ENCODE measurements around the gene DLX4.
A peak's percentile ranks its signal among the peaks of the same experiment; 100 is the strongest.

The DLX4 gene, protein sequence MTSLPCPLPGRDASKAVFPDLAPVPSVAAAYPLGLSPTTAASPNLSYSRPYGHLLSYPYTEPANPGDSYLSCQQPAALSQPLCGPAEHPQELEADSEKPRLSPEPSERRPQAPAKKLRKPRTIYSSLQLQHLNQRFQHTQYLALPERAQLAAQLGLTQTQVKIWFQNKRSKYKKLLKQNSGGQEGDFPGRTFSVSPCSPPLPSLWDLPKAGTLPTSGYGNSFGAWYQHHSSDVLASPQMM
- total RNA-seq, result 0 to 0.39 (median 0.04) reads per million in 18 experiments

DNA sequence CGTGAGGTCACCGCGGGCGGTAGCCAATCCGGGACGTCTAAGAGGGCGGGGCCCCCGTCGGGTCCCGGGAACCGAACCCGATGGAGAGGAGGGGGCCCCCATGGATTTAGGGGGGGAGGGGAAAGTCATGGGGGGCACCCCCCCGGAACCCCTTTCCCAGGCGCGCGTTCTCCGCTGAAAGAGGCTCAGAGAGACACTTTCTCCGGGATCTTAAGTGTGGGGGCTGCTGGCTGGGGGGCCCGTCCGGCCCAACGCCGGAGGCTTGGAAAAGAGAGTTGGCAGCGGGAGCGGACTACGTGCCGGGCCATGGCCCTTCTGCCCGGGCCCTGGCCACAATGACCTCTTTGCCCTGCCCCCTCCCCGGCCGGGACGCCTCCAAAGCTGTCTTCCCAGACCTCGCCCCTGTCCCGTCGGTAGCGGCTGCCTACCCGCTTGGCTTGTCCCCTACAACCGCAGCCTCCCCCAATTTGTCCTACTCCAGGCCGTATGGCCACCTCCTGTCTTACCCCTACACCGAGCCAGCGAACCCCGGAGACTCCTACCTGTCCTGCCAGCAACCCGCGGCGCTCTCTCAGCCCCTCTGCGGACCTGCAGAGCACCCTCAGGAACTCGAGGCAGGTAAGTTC, at the start of gene DLX4:
Gene DLX4, plus strand, starts transcription at position 57 of the 626 bp plus-strand sequence. Its CDS starts 279 bp downstream, at position 336.
- DNase-seq, result peak in 1 of 2 donors; percentile 50

DNA sequence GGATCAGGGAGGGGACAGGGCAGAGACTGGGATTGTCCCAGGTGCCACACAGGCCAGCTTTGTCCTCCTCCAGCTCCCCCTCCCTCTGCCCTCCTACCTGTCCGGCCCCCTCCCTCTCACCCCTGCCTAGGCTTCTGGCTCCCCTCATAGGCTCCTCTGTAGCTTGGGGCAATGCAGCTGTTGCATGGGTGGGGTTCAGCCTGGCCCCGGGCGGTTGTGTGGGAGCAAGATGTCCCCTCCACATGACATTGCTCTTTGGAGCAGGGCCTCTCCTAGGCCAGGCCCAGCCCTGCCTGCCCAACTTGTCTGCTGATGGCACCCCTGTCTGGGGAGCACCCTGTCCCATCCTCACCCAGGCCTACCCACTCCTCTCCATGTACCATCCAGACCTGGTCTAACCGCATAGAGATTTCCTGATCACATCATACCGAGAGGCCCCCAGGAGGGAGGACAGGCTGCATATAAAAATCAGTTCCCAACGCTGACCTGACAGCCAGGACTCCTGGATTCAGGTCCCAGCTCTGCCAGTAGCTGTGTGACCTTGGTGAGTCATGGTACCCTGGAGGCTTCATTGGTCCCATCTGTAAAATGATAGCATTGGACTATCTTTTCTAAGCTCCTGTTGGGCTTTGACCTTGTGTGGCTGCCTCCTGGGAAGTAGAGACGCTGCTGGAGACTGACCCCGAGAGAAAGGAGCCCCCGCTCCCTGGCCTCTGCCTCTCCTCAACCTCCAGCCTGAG, 48.8 kb upstream of the DLX4 start:
- DNase-seq, result no peak

DNA sequence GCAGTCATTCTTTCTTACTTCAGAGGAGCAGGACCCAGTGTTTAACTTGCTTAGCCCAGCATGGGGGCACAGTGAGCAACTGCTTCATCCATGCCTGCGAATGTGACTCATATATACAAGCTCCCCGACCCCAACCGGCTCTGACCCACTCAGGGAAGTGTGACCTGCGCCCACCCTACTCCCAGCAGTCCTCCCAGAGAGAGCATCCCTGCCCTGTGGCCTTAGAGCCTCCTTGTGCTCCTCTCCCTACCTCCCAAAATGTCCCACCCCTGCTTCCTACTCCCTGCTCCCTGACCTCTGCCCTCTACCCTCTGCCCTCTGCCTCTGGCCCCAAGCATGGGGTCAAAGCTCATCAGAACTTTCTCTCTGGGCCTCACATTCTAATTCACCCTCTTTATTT, 46.9 kb upstream of the DLX4 start:
- no peak for DNase-seq

DNA sequence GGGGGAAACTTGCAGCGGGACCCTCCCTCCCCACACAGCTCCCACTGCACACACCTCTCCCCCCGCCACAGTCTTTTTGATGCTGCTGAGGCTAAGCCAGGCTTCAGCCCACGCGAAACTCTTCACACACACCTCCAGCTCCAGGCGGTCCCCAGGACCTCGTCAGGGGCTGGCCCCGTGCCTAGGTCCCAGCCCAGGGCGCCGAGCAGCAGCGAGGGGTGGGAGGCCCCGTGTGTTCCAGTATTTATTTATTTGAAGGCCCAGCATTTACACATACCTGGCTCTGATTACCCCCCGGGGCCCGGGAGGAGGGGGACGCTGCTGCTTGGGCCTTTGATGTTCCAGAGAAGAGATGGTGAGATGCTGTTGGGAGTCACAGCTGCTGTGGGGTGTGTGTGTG, 44.9 kb upstream of the DLX4 start:
- no peak for DNase-seq

DNA sequence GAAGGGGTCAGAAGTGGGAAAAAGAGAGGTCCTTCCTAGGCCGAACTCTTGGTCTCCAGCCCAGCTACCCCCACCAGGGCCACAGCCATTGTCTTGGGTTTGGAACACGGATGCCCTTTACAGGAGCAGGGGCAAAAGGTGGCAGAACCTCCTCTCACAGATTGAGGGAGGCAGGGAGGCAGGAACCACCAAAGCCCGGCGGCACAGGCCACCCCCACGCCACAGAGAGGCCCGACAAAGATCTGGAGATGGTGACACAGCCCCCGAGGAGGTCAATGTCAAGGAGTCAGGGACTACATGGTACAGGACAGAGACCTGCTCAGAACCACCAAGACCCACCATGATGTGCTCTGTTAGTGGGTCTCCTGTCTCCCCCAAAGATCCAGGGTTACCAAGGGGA, 44.4 kb upstream of the DLX4 start:
- DNase-seq, result no peak

DNA sequence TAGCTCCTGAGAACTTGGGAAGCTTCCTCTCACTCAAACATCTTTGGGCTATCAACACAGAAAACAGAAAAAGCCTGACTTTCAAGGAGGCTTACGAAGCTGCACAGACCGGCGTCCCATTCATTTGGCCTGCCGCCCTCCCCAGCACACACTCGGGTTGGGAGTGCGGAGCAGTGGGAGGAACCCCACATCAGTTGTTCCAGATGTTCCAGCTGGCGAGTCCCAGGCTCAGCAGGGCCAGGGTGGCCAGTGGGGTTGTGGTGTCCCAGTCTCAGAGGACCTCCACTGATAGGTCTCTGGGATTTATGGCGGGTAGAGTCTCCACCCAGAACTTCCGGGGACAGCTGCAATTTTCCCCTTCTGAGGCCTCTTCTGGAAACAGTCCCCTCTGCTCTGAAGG, 43.1 kb upstream of the DLX4 start:
- no peak for DNase-seq

DNA sequence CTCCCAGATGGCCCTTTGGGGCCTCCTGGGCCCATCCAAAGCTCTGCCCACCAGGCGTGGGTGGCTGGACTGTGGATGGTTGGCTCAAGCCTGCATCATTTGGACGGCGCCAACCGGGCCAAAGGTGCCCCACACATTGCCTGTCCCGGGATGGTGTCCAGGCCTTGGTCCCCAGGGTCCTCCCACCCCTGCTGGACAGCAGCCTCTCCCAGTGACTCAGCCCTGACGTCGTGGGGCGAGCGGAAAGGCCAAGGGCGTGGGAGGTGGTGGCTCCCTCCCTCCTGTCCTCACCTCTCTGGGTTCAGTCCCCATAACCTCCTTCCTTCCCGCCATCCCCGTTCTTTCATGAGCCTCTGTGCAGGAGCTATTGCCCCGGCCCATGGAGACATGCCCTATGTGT, 42.1 kb upstream of the DLX4 start:
- no peak for DNase-seq

DNA sequence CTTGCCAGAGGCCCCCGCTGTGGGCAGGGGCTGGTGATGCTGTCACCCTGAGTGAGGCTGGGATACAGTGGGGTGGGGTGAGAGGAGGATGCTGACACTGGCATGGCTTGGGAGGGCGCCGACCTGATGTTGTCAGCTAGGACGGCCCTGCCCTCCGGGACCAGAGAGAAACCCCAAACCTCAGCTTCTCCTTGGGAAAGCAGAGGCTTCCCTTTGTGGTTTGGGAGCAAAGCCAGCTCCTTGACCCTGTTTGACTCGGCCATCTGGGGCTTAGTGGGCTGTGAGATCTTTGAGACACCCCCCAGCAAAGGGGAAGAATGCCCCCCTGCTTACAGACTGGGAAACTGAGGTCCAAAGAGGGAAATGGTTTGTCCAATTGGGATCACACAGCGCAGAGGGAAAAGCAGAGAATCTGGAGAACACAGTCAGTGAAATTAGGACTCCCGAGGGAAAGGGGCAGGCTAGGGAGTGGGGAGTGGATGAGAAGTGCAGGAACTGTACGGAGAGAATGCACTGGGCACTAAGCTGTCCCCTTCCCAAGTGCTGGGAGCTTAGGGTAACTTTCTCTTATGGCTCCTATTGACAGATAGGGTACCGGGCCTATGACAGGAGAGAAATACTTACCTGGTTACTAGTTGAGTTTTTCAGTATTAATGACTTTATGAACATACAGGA, 40.7 kb upstream of the DLX4 start:
- no peak for DNase-seq

DNA sequence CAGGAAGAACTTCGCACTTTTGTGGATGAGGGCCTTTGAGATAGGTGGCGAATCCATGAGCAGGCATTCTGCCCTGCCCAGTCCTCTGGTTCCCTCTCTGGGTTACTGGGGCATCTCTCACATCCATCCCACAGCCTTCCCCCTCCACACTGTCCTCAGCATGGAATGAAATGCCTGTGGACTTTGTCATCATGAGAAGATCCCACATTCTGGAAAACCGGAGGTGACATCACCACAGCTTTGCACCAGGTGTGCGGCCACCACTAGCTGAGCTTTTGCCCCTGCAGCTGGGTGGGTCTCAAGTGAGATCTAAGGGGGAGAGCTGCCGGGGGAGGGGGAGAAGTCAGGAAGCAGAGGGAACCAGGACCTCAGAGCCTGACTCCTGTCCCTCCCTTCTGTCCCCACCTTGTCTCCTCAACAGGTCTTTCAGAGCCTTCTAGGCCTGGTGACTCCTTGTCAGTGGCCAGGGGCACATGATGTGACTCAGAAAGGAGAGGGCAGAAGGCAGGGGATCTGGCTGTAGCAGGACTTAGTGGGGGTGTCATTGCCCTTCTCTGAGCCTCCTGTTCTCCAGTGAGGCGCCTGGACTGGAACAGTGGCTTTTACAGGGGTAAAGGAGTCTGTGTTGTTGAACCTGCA, 40.0 kb upstream of the DLX4 start:
- DNase-seq, result no peak

DNA sequence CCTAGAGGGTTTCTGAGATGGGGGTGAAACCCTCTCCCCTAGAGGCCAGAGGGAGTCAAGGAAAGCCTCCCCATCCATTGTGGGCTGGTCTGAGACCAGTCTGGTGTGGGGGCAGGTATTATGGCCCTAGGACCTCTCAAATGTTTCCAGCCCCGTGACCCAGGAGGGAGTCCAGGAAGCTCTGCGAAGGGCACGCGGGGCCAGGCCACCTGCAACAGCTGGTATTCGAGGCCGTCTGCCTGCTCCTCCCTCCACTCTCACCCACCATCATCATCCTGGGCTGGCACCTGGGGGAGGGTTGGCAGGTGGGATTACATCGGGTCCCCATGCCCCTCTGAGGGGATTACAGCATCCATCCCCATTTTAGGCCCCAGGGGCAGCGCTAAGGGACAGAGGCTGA, 38.1 kb upstream of the DLX4 start:
- DNase-seq, result no peak

DNA sequence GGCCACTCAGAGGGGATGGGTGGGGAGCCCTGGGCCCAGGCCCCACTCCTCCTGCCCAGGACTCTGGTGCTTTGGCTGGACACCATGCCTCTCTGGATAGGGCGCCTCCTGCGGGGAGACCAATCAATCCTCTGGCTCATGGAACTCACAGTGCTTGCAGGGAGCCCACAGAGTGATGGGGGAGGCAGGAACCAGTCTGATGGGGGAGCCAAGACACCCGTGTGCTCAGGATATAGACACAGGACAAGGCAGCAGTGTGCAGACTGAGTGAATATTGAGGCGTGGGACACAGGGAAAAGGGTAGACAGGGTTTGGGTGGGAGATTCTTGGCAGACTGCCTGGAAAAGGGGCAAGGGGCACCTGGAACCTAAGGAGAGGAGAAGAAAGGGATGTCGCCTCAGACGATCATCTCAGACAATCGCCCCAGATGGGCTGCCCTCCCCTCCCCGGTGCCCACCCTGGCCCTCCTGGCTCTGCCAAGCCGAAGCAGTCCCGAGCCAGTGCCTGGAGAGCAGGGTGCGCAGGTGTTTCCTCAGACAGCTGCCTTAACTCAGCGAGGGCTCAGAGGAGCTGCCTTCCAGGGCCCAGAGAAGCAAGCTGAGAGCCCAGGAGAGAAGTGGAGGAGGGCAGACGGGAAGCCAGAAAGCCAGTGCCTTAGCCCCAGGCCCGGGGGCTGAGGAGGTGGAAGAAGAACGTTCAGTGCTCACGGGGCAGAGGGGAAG, 37.4 kb upstream of the DLX4 start:
- no peak for DNase-seq

DNA sequence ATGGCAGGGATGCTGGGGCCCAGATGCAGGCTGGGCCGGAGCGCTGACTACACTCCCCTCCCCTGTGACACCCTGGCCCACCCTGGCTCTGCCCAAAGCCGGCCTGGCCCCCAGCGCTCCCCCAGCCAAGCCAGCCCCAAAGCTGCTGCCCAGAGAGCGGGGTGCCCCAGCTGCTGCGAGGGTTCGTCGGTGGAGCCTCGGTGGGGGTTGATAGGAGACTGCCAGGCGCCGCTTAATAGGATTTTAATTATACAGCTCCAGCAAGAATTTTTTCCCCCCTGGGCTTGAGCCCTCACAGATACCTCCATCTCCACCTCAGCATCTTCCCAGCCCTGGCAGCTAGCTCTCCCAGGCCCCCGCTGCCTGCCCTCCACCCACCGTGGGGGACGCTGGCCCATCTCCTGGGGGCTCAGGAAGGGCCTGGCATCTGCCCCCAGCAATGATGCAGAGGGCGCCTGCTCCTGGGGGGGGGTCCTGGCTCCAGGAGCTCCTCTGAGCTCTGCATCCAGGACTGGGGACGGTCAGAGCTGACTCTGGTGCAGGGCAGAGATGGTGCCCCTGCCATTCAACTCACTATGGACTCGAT, 36.8 kb upstream of the DLX4 start:
- no peak for DNase-seq

DNA sequence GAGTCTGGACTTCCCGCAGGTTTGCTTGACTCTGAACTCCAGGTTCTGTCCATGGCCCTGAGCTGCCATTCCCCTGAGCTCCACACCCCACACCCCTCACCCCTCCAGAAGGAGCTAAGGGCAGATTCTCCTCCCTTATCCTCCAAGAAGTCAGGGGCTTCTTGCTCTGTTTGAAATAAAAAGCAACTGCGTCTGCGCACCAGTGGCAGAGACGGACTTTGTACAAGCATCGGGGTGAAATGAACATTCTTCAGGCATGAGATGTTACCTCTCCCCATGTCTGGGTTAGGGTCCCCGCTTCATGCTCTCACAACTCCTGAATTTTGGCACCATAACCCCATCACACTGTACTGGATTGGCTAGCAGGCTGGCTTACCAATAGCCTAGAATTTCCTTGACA, 36.1 kb upstream of the DLX4 start:
- no peak for DNase-seq

DNA sequence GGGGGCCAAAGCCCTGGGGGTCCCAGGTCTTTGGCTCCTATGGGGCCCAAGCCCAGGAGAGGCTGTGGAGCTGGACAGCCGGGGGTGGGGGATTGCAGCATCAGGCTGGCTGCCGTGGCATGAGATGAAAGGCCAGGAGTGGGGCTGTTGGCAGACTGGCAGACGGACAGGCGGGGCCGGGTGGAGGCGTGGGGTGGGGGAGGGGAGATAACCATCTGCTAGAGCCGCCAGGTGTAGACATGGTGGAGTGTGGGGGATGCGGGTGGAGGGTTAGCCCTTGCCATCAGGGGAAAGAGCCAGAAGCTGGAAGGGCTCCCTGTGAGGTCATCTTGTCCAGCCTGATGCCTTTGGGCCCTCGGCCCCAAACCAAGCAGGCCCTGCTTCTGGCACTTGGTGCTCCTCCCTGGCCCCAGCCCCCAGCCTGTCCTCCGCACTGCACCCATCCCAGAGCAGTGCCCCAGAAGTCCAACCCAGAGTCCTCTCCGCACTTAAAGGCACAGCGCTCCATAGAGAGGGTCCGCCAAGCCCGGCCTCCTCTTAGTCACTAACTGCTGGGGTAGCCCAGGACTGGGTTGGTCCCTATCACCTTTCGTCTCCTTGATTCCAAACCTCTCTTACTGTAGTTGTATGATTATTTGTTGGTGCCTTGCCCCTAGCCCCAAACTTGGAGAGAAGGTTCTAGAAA, 33.3 kb upstream of the DLX4 start:
- no peak for DNase-seq

DNA sequence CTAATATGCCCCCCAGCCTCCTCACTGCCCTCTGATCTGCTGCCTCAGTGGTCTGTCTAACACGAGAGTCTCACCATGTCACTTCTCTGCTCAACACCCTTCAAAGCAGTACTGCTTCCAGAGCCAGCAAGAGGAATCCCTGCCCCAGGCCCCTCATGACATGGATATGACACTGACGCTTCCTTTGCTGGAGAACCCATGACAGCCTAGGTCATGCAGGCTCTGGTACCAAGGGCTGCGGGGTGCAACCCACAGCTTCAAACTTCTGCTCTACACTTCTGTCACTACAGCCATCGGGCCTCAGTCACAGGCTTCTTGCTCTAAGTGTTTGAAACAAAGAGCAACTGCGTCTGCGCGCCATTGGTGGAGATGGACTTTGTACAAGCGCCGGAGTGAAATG, 32.6 kb upstream of the DLX4 start:
- peak; percentile 23 to 71 for DNase-seq

DNA sequence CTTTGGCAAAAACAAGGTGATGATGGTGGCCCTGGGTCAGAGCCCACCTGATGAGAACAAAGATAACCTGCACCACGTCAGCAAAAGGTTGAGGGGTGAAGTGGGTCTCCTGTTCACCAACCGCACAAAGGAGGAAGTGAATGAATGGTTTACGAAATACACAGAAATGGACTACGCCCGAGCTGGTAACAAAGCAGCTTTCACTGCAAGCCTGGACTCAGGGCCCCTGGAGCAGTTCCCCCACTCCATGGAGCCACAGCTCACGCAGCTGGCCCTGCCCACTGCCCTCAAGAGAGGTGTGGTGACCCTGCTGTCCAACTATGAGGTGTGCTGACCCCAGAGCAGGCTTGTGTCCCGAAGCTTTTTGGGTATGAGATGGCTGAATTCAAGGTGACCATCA, 29.7 kb upstream of the DLX4 start:
- DNase-seq, result peak; percentile 52 to 71

DNA sequence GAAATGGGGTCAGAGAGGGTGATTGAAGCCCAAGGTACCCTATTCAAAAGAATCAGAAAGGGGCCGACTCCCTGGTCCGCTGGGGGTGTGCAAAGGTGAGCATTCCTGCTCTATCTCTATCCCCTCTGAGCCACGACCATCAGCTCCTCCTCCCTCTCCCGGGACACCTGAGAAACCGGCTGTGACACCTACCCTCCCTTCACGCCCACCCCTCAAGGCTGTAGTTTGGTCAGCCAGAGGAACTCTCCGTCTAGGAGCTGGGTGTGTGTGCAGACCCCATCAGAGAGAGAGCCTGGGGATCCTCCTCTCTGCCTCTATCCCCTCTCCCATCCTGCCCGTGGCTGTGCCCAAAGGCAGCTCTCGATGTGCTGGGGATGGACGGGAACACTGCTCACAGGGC, 27.6 kb upstream of the DLX4 start:
- no peak for DNase-seq

DNA sequence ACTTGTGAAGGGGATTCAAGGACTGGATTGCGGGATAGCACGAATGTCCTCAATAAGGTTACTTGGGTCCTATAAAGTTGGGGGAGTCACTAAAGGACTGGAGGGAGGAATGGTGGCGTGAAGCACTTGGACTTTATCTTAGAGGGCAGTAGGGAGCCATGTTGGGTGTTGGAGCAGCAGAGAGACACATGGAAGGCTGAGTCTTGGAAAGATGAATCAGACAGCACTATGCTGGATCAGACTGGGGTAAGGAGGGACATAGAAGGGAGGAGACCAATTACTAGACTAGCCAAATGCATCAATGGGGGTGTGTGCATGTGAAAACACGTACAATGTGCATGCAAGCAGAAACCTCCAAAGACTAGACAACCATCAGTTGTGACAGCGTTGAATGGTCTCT, 26.0 kb upstream of the DLX4 start:
- no peak for DNase-seq

DNA sequence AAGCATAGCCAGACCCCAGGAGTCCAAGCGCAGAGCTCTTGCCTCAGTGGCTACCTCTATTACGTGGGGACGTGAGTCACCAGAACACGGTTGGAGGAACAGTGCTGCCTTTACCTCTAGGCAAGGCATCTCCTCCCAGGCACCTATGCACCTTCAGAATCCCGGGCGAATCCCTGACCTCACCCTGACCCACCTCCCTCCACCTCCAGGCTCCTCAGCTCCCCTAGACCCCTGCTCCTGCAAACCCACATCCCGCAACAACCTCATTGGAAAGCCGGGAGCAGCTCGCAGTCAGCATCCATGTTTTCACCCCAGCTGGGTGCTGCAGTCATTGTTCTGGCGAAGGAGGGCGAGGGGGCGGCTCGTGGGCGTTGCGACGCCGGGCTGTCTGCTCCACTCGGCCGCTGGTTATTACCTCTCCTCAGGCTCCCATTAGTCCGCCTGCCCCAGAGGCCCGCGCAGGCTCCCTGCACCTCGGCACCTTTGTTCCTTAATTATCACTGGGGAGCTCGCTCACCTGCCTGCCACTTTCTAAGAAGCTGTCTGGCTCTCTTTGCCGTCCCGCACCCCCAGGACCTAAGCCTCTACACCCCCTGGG, 24.6 kb upstream of the DLX4 start:
- no peak for DNase-seq

DNA sequence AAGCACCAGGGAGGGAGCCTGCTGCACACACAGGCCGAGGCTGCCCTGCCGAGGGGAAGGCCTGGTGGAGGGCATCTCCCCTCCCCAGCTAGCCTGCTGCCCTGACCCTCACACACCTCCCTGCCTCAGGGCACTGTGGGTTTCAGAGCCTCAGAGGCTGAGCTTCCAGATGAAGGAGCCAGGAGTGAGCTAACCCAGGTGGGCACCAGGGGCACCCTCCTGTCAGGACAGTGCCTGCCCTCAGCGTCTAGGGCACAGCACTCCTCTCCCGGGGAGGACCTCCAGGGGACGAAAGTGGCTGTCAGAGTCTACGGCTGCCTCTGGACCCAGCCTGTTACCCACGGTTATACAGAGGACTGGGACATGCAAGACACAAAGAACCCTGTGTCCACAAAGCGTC, 22.8 kb upstream of the DLX4 start:
- no peak for DNase-seq

Measured in inflammatory macrophage (primary cell).